Sciatic nerve (tissue), 2 donors: Measurements from ENCODE around the gene TSNAXIP1. TPM values are rescaled to one million over a fixed set of nuclear protein-coding genes. Genes with fewer than 3 reads are reported as not detected.

Experiments used
- ATAC-seq: fragments of 200-7000 bp; cut with Tn5 transposase; one replicate; pipeline ENCODE4 v1.9.1; 2020; ENCODE audit warnings: mild to moderate bottlenecking, moderate library complexity
- DNase-seq: peaks from one replicate; pipeline ENCODE4 v3.0.0-alpha.2; 2020; ENCODE audit warnings: low spot score
- intact Hi-C: fragments of 100-400 bp; cut with DNase I; formaldehyde crosslinking; loops from one replicate; pipeline ENCODE4 v1.14.2; 2022
- total RNA-seq: library from RNA; stranded (reverse); fragmentation: NEBNext Ultra II Directional; extraction: Animal tissue kit (Norgen Biotek cat#: 25700); gene quantifications from one replicate; pipeline ENCODE4 v1.2.1, GENCODE V29; 2021
- donor health status: DM: no; HTN: no; CAD: no.
- donor health status: DM: no; HTN: no; CAD: no.

The TSNAXIP1 gene
- total RNA-seq, 1 donor from 2014 or later, result 1.5 TPM

- no peak for DNase-seq
- no peak for ATAC-seq
- intact Hi-C loops, result no loop called here
These were observed 25.1 kb upstream of the TSNAXIP1 start for GRCh38 chr16:67781565-67781921.

- intact Hi-C loops, result no loop called here
- DNase-seq (no peak), ATAC-seq (no peak)
These were observed 23.9 kb upstream of the TSNAXIP1 start for GRCh38 chr16:67782567-67783352.

- ATAC-seq, result no peak
- DNase-seq, result no peak
- intact Hi-C loops, result no loop called here
These were observed 23.4 kb upstream of the TSNAXIP1 start for GRCh38 chr16:67783353-67783725.

- intact Hi-C loops, result no loop called here
- no peak for DNase-seq
- ATAC-seq, result no peak
These were observed 20.2 kb upstream of the TSNAXIP1 start for GRCh38 chr16:67786491-67786890.

- DNase-seq (no peak), ATAC-seq (no peak)
- intact Hi-C loops, result no loop called here
These were observed 16.6 kb upstream of the TSNAXIP1 start for GRCh38 chr16:67790071-67790470.

GRCh38 chr16:67796099-67796718, 10.5 kb upstream of the TSNAXIP1 start:
- ATAC-seq (no peak), DNase-seq (no peak)
- intact Hi-C loops, result no loop called here

GRCh38 chr16:67800338-67800926, 6.3 kb upstream of the TSNAXIP1 start:
- intact Hi-C loops, result no loop called here
- ATAC-seq, result no peak
- DNase-seq, result no peak

GRCh38 chr16:67801241-67801640, 5.4 kb upstream of the TSNAXIP1 start:
- no peak for ATAC-seq
- intact Hi-C loops, result no loop called here

GRCh38 chr16:67801883-67802282, 4.8 kb upstream of the TSNAXIP1 start:
- ATAC-seq, result no peak
- intact Hi-C loops, result no loop called here
- no peak for DNase-seq

More at GRCh38 chr16:67801241-67801640, 5.4 kb upstream of the TSNAXIP1 start:
- DNase-seq, result no peak

- ATAC-seq (no peak), DNase-seq (no peak)
- intact Hi-C loops, result no loop called here
These were observed 2.8 kb upstream of the TSNAXIP1 start for GRCh38 chr16:67803894-67804293.

GRCh38 chr16:67804853-67805542, 1.7 kb upstream of the TSNAXIP1 start:
- intact Hi-C loops, result no loop called here
- no peak for ATAC-seq
- DNase-seq, result no peak

- peak; percentile 0 for ATAC-seq
- intact Hi-C loops, result no loop called here
These were observed 816 bp upstream of the TSNAXIP1 start for GRCh38 chr16:67805718-67806427.

GRCh38 chr16:67807148-67807682, 526 bp downstream of the TSNAXIP1 start:
- DNase-seq (no peak), ATAC-seq (no peak)
- intact Hi-C loops, result no loop called here

More at GRCh38 chr16:67805718-67806427, 816 bp upstream of the TSNAXIP1 start:
- peak; percentile 65 for DNase-seq

- ATAC-seq (no peak), DNase-seq (no peak)
- intact Hi-C loops, result no loop called here
These were observed 5.2 kb downstream of the TSNAXIP1 start for GRCh38 chr16:67811899-67812298.

- ATAC-seq, result no peak
These were observed 7.9 kb downstream of the TSNAXIP1 start for GRCh38 chr16:67814567-67814966.

GRCh38 chr16:67820608-67821259, 14.0 kb downstream of the TSNAXIP1 start:
- DNase-seq (no peak), ATAC-seq (no peak)
- intact Hi-C loops, result no loop called here

More at GRCh38 chr16:67814567-67814966, 7.9 kb downstream of the TSNAXIP1 start:
- DNase-seq, result no peak
- intact Hi-C loops, result no loop called here

GRCh38 chr16:67822511-67822910, 15.8 kb downstream of the TSNAXIP1 start:
- intact Hi-C loops, result no loop called here
- ATAC-seq, result no peak
- no peak for DNase-seq

GRCh38 chr16:67825119-67825518, 18.4 kb downstream of the TSNAXIP1 start:
- DNase-seq, result no peak
- no peak for ATAC-seq
- intact Hi-C loops, result loop anchor here (5.0 kb wide), 1 partner anchor 217 kb away; no protein-coding TSS in a partner anchor
